Kidney (tissue), 14 donors: ENCODE measurements around the gene C4orf36. TPM values are rescaled to one million over a fixed set of nuclear protein-coding genes. Genes with fewer than 3 reads are reported as not detected.
A peak's percentile ranks its signal among the peaks of the same experiment; 100 is the strongest.

Source experiments
- DNase-seq, 5 donors: peaks; one replicate each; pipeline ENCODE4 v3.0.0-alpha.2; 2013 to 2020
- FAIRE-seq: peaks from 2 replicates; lab custom pipeline; 2012; peaks lifted over from hg19 to GRCh38; lab: Jason Lieb, UNC
- H3K27ac ChIP-seq, 2 donors: one replicate each; pipeline ENCODE4 v1.7.0; 2013; ENCODE audit warnings: low read depth in 2 of 2, low read length in 2 of 2, inconsistent platforms in 1 of 2
- H3K27me3 ChIP-seq: one replicate; pipeline ENCODE4 v1.7.1; 2013; ENCODE audit warnings: low read length, inconsistent platforms; ENCODE audit not compliant: control insufficient read depth, insufficient read depth
- H3K36me3 ChIP-seq, 3 donors: one replicate each; pipeline versions ENCODE4 v1.7.0 to v1.7.1; 2013; ENCODE audit warnings: low read length in 3 of 3, control low read depth in 1 of 3, inconsistent platforms in 1 of 3; ENCODE audit not compliant: insufficient read depth in 3 of 3, control insufficient read depth in 2 of 3
- H3K4me1 ChIP-seq, 3 donors: one replicate each; pipeline versions ENCODE4 v1.7.0 to v1.7.1; 2013; ENCODE audit warnings: low read length in 3 of 3, inconsistent platforms in 1 of 3, low read depth in 1 of 3; ENCODE audit not compliant: control insufficient read depth in 2 of 3, insufficient read depth in 2 of 3
- H3K4me3 ChIP-seq, 3 donors: one replicate each; pipeline versions ENCODE4 v1.7.0 to v1.8.1; 2013; ENCODE audit warnings: low read length in 3 of 3, control low read depth in 1 of 3, inconsistent platforms in 1 of 3
- H3K9ac ChIP-seq, 3 donors: one replicate each; pipeline versions ENCODE4 v1.7.0 to v1.7.1; 2013; ENCODE audit warnings: low read length in 3 of 3, control low read depth in 1 of 3, inconsistent platforms in 1 of 3
- H3K9me3 ChIP-seq, 3 donors: one replicate each; pipeline versions ENCODE4 v1.7.0 to v1.7.1; 2013; ENCODE audit warnings: low read length in 3 of 3, control low read depth in 1 of 3, inconsistent platforms in 1 of 3; ENCODE audit not compliant: control insufficient read depth in 2 of 3, insufficient read depth in 1 of 3
- CTCF ChIP-seq: IDR thresholded peaks from 3 replicates; pipeline ENCODE4 v1.5.1; 2012; ENCODE audit warnings: mild to moderate bottlenecking, moderate library complexity, borderline replicate concordance; ENCODE audit not compliant: insufficient read depth; ENCODE audit errors: extremely low read depth
- intact Hi-C: fragments of 100-400 bp; cut with DNase I; formaldehyde crosslinking; loops from one replicate; pipeline ENCODE4 v1.11.1; 2022
- polyA plus RNA-seq: library from polyadenylated mRNA; stranded (reverse); fragments of 350-450 nt; fragmentation: Illumina TruSeq; extraction: RNeasy Lipid Tissue Mini Kit (QIAGEN cat#74804); gene quantifications from one replicate; pipeline ENCODE4 v1.2.3, GENCODE V29; 2014; ENCODE audit warnings: low read depth, low replicate concordance; ENCODE audit not compliant: insufficient read depth
- total RNA-seq: library from RNA; stranded (reverse); fragmentation: NEBNext Ultra II Directional; extraction: Animal tissue kit (Norgen Biotek cat#: 25700); gene quantifications from one replicate; pipeline ENCODE4 v1.2.1, GENCODE V29; 2021
- donor health status: control.
- donor health status: control.
- donor health status: control.
- donor health status: control.
- donor health status: control.
- donor health status: DM: yes; HTN: yes; CAD: no.
- donor health status: Normal renal cell carcinoma (clear cell type).

C4orf36 gene
- total and polyA plus RNA-seq, 2 donors from 2014 or later = 2.0 TPM; not detected in 1

GRCh38 chr4:86895692-86896488 is 3.7 kb upstream of the C4orf36 start:
- intact Hi-C loops = no loop called here
- no peaks in the 10 kb centered on the region for H3K36me3 ChIP-seq
- H3K27ac ChIP-seq = no peak overlapping the region
- H3K9ac ChIP-seq = no peak overlapping the region
- DNase-seq = peak in 2 of 5 donors; percentile 78 to 90
- H3K4me1 ChIP-seq = peaks cover 0 to 2% (median 0%) of the 10 kb centered on the region in 3 donors
- TF ChIP-seq CTCF = peak; percentile 78
- H3K9me3 ChIP-seq = no peaks in the 10 kb centered on the region
- no peaks in the 10 kb centered on the region for H3K27me3 ChIP-seq
- H3K4me3 ChIP-seq = no peak overlapping the region
- peak; percentile 98 for FAIRE-seq

GRCh38 chr4:86894455-86894854 is 2.2 kb upstream of the C4orf36 start:
- peaks cover 0 to 2% (median 0%) of the 10 kb centered on the region in 3 donors for H3K4me1 ChIP-seq
- no peaks in the 10 kb centered on the region for H3K27me3 ChIP-seq
- intact Hi-C loops = loop anchor here (5.0 kb wide), 1 partner anchor 392 kb away; no protein-coding TSS in a partner anchor
- no peak overlapping the region for H3K27ac ChIP-seq
- TF ChIP-seq CTCF = no peak
- no peaks in the 10 kb centered on the region for H3K9me3 ChIP-seq
- no peak overlapping the region for H3K9ac ChIP-seq
- FAIRE-seq (no peak), DNase-seq (no peak)
- H3K4me3 ChIP-seq = no peak overlapping the region
- no peaks in the 10 kb centered on the region for H3K36me3 ChIP-seq

GRCh38 chr4:86893136-86893535 is 914 bp upstream of the C4orf36 start:
- no peaks in the 10 kb centered on the region for H3K27me3 ChIP-seq
- H3K4me3 ChIP-seq = peak overlapping the region in 1 of 3 donors; percentile 75
- no peak overlapping the region for H3K27ac ChIP-seq
- peaks cover 0 to 2% (median 0%) of the 10 kb centered on the region in 3 donors for H3K4me1 ChIP-seq
- H3K9me3 ChIP-seq = no peaks in the 10 kb centered on the region
- no peak for TF ChIP-seq CTCF
- intact Hi-C loops = loop anchor here (5.0 kb wide), 1 partner anchor 391 kb away; no protein-coding TSS in a partner anchor
- DNase-seq (no peak), FAIRE-seq (no peak)
- peak overlapping the region in 1 of 3 donors; percentile 91 for H3K9ac ChIP-seq
- H3K36me3 ChIP-seq = no peaks in the 10 kb centered on the region
